Mammary microvascular endothelial cell (primary cell): ENCODE results near the gene RHD. TPM values are rescaled to one million over a fixed set of nuclear protein-coding genes. Genes with fewer than 3 reads are reported as not detected.

ENCODE experiments used
- total RNA-seq: library from RNA; depleted of rRNA; stranded (reverse); fragments of >200 nt; gene quantifications from 2 replicates; pipeline ENCODE4 v1.2.3, GENCODE V29; 2015

Gene RHD
- not detected in 2 replicates for total RNA-seq

DNA sequence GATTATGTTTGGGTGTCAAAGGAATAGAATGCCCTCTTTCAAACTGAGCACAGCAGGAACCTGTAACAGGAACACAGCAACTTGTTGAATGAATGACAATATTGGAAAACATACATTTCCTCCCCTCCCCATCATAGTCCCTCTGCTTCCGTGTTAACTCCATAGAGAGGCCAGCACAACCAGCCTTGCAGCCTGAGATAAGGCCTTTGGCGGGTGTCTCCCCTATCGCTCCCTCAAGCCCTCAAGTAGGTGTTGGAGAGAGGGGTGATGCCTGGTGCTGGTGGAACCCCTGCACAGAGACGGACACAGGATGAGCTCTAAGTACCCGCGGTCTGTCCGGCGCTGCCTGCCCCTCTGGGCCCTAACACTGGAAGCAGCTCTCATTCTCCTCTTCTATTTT is at the start of gene RHD:
TSS of gene RHD (plus strand) at position 272 of the 400 bp plus-strand sequence. CDS start at position 311, 39 bp downstream.

GRCh38 chr1:25232027-25232865 is 40.1 kb upstream of the RHD start, which contains the start of gene SYF2:
SYF2 (minus strand) TSS chr1:25232502; CDS start chr1:25232467, 35 bp downstream.

GRCh38 chr1:25247024-25247828 is 25.1 kb upstream of the RHD start, which contains the start of gene RSRP1:
RSRP1 (minus strand) TSS chr1:25247454; CDS start chr1:25246963, 491 bp downstream.

GRCh38 chr1:25338188-25338981 is 66.1 kb downstream of the RHD start, which contains the start of gene TMEM50A:
TMEM50A (plus strand) TSS chr1:25338334; CDS start chr1:25340487, 2,153 bp downstream.

Other genes with a start within 250 kb of the RHD start
- gene SYF2, start 40.0 kb upstream of the RHD start, total RNA-seq = 47.3 and 50.9 TPM in 2 replicates
- 23.9 and 31.6 TPM in 2 replicates for gene RSRP1, start 25.1 kb upstream of the RHD start, total RNA-seq
- gene TMEM50A, start 65.8 kb downstream of the RHD start, total RNA-seq = 125 and 137 TPM in 2 replicates
- gene RHCE, start 148.3 kb downstream of the RHD start, total RNA-seq = not detected in 2 replicates
- gene MACO1, start 158.4 kb downstream of the RHD start, total RNA-seq = 13.5 and 18.5 TPM in 2 replicates